Pancreas (tissue), 10 donors: ENCODE results near the gene LIMS3. TPM values are rescaled to one million over a fixed set of nuclear protein-coding genes. Genes with fewer than 3 reads are reported as not detected.
A peak's percentile ranks its signal among the peaks of the same experiment; 100 is the strongest.
"Not testable (repeated sequence)": the region's sequence is repeated elsewhere in the genome, so short reads cannot be mapped to it uniquely, and the experiment has no call there.

Source experiments
- ATAC-seq, 4 donors: fragments of 200-7000 bp; cut with Tn5 transposase; one replicate each; pipeline versions ENCODE4 v1.8.0 to v1.9.1; 2020; ENCODE audit warnings: mild to moderate bottlenecking in 4 of 4, moderate library complexity in 4 of 4
- DNase-seq, 6 donors: peaks; one replicate each; pipeline ENCODE4 v3.0.0-alpha.2; 2020
- FAIRE-seq: peaks from 2 replicates; lab custom pipeline; 2012; peaks lifted over from hg19 to GRCh38; lab: Jason Lieb, UNC
- H3K27ac ChIP-seq, 4 donors: fragments of 200-600 bp; sonication (generic); 1 replicate in 3 of 4; 2 replicates in 1 of 4; pipeline versions ENCODE4 v1.5.0 to v1.8.0; 2020
- H3K27me3 ChIP-seq, 4 donors: fragments of 200-600 bp; one replicate each; pipeline ENCODE4 v1.8.0; 2021
- H3K36me3 ChIP-seq, 3 donors: fragments of 200-600 bp; sonication (generic) in 1 of 3; one replicate each; pipeline versions ENCODE4 v1.5.0 to v1.8.0; 2020 to 2021
- H3K4me1 ChIP-seq, 3 donors: fragments of 200-600 bp; one replicate each; pipeline ENCODE4 v1.8.0; 2021
- H3K4me3 ChIP-seq, 4 donors: fragments of 200-600 bp; sonication (generic) in 2 of 4; one replicate each; pipeline versions ENCODE4 v1.5.0 to v1.8.0; 2020 to 2021
- H3K9me3 ChIP-seq, 4 donors: fragments of 200-600 bp; one replicate each; pipeline ENCODE4 v1.8.0; 2021
- WGBS, 2 donors: extraction: QIAGEN DNeasy Blood & Tissue Kit; methylation state at CpG; one replicate each; pipeline ENCODE4 v1.1.7; 2013; 5-methylcytosine and 5-hydroxymethylcytosine counted together
- intact Hi-C, 3 donors: fragments of 100-400 bp; cut with DNase I; formaldehyde crosslinking; loops; one replicate each; pipeline versions ENCODE4 v1.11.1 to v1.14.2; 2022
- polyA plus RNA-seq, 2 donors: library from polyadenylated mRNA; stranded (reverse); fragments of 200-250 nt; gene quantifications; one replicate each; pipeline ENCODE4 v1.2.3, GENCODE V29; 2013
- total RNA-seq, 6 donors: library from RNA; stranded (reverse); fragmentation: NEBNext Ultra II Directional in 4 of 6; extraction: Animal tissue kit (Norgen Biotek cat#: 25700) in 4 of 6; gene quantifications; one replicate each; pipeline versions ENCODE4 v1.2.1 to v1.2.4, GENCODE V29; 2021 to 2023
- donor health status: healthy with polysubstance abuse.
- donor health status: DM: no; HTN: no; CAD: no; lungs with moderate emphysema.
- donor health status: DM: no; HTN: no; CAD: no.
- donor health status: control.
- donor health status: control.
- donor health status: Bipolar disorder and iron deficiency.
- donor health status: DM: yes; HTN: yes; CAD: no.
- donor health status: DM: no; HTN: no; CAD: no.
- donor health status: DM: no; HTN: no; CAD: no.
- donor health status: DM: yes; HTN: yes; CAD: no.

LIMS3 gene
- total and polyA plus RNA-seq, 8 donors = 0.38 to 3.1 (median 1.9) TPM

DNA sequence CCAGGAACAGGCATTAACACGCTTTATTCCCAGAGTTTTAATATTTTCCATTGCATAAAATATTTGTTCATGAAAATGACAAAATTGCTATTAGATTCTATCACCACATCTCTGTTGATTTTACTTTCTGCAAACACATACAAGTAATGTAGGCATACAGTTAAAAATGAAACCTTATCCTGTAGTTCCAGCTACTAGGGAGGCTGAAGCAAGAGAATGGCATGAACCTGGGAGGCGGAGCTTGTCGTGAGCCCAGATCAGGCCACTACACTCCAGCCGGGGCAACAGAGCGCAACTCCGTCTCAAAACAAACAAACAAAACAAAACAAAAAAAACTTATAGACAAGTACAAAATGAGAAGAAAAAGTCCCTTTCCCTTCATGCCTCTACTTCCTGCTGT is 38.0 kb downstream of the LIMS3 start:
- H3K4me3 ChIP-seq, ATAC-seq: not testable (repeated sequence)

DNA sequence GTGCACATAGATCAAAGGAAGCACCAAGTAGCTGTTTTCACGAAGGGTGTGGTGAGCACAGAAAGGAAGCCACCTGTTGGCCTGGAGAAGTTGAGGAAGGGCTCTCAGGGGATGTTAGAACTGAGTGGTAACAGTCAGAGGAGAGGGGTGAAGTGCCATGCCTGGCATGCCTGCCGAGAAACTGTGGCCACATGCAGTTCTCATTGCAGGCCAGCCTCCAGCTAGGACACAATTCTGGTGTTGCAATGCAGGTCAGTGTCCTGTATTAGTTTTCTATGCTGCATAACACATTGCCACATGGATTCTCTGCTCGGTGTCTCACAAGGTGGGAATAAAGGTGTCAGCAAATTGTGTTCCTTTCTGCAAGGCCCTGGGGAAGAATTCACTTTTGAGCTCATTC is 46.9 kb downstream of the LIMS3 start:
- ATAC-seq, FAIRE-seq, H3K4me1 ChIP-seq, DNase-seq, H3K9me3 ChIP-seq, H3K4me3 ChIP-seq, H3K27ac ChIP-seq, H3K27me3 ChIP-seq, H3K36me3 ChIP-seq, intact Hi-C loops: not testable (repeated sequence)
- WGBS, 2 donors = no CpG with 5 or more reads among the region's 3 CpGs

More for the DNA sequence above, 38.0 kb downstream of the LIMS3 start:
- FAIRE-seq, DNase-seq, H3K9me3 ChIP-seq, H3K36me3 ChIP-seq, H3K27ac ChIP-seq, H3K27me3 ChIP-seq, H3K4me1 ChIP-seq, intact Hi-C loops: not testable (repeated sequence)
- WGBS, 2 donors = no CpG with 5 or more reads among the region's 6 CpGs

DNA sequence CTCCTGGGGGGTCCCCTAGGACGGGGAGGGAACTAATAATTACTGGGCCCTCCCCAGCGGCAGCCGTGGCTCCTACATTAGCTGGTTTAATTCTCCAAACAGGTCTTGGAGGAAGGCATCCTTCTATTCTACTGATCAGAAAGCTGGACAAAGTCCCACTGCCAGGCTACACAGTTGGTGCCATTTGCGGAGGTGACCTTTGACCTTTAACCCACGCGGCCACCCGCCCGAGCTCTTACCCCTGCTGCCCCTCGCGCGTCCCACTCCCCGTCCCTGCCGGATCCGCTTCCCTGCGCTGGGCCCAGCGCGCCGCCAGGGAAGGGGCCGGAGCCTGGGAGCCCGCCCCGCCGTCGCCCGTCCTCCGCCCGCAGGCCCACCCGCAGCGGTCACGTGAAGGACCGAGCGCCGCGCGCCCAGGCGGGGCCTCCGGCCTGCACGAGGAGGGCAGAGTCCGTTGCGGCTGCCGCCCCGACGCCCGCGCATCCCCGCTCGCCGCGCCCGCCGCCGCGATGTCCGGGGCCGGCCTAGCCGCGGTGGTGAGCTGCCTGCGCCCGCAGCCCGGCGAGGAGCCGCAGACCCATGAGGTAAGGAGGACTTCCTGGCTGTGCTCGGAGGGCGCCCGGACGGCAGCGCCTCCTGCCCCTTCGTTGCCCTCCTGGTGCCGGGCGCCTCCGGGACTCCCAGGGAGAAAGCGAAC is 48.9 kb downstream of the LIMS3 start:
- H3K4me1 ChIP-seq, FAIRE-seq, H3K36me3 ChIP-seq, H3K4me3 ChIP-seq, H3K27ac ChIP-seq, DNase-seq, intact Hi-C loops, H3K9me3 ChIP-seq, H3K27me3 ChIP-seq: not testable (repeated sequence)
- ATAC-seq = peak in 3 of 4 donors; percentile 53 to 70 (median 62)
- WGBS, 2 donors = no CpG with 5 or more reads among the region's 71 CpGs

- peak in 3 of 4 donors; percentile 12 to 40 (median 16) for ATAC-seq
- intact Hi-C loops = not testable (repeated sequence)
- WGBS, 2 donors = no CpG with 5 or more reads among the region's 31 CpGs
Measured at GRCh38 chr2:109947959-109948520, 49.6 kb downstream of the LIMS3 start.

DNA sequence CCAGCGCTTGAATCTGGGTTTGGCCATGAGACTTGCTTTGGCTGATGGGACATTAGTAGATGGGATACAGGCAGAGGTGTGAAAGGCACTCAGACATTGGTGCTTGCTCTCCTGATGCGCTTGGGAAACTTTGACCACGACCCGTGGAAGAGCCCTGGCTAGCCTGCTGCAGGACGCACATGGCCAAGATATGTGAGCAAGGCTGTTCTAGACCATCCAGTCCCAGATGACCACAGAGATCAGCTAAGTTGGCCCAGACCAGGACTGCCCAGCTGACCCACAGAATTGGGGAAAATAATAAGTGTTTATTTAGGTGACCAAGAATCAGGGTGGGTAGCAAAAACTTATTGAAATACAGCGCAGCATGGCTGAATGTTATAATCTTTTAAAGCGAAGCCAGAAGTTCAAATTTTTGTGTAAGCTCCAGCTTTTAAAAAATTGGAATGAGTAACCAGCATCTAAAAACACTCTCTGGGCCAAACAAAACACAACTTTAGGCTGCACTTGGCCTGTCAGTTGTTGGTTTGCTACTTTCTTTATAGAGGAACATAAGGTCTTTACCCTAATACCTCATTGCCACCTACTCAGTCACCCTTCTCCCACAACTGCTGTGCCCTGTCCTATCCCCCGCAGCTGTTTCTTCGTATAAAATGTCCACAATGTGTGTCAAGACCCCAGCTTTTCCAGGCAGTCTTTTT is 51.8 kb downstream of the LIMS3 start:
- H3K27ac ChIP-seq, H3K27me3 ChIP-seq, intact Hi-C loops, H3K4me3 ChIP-seq, FAIRE-seq, H3K36me3 ChIP-seq, H3K9me3 ChIP-seq, DNase-seq, ATAC-seq, H3K4me1 ChIP-seq: not testable (repeated sequence)
- WGBS, 2 donors = no CpG with 5 or more reads among the region's 9 CpGs

More at GRCh38 chr2:109947959-109948520, 49.6 kb downstream of the LIMS3 start:
- FAIRE-seq, H3K27me3 ChIP-seq, H3K4me1 ChIP-seq, DNase-seq, H3K4me3 ChIP-seq, H3K9me3 ChIP-seq, H3K36me3 ChIP-seq, H3K27ac ChIP-seq: not testable (repeated sequence)

- WGBS, 2 donors = no CpG with 5 or more reads among the region's 1 CpG
- H3K9me3 ChIP-seq, H3K4me1 ChIP-seq, ATAC-seq, H3K36me3 ChIP-seq, intact Hi-C loops, H3K4me3 ChIP-seq, FAIRE-seq, H3K27me3 ChIP-seq, DNase-seq, H3K27ac ChIP-seq: not testable (repeated sequence)
Measured at GRCh38 chr2:109963942-109964341, 65.5 kb downstream of the LIMS3 start.

DNA sequence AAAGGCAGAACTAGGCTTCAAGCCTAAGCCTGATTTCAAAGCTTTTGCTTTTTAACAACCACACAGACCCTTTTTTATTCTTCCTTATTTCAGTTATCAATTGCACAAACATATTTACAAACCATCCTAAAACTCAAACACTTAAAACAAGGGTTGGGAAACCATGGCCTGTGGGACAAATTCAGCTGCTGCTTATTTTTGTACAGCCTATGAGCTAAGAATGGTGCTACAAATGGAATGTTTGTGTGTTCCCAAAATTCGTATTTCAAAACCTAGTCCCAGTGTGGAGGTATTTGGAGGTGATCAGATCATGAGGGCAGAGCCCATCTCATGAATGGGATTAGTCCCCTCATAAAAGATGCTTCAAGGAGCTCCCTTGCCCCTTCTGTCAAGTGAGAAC is 67.0 kb downstream of the LIMS3 start:
- WGBS, 2 donors = no CpG with 5 or more reads among the region's 1 CpG
- H3K27me3 ChIP-seq, FAIRE-seq, ATAC-seq, DNase-seq, H3K9me3 ChIP-seq, H3K4me1 ChIP-seq, H3K36me3 ChIP-seq, H3K27ac ChIP-seq, intact Hi-C loops, H3K4me3 ChIP-seq: not testable (repeated sequence)

DNA sequence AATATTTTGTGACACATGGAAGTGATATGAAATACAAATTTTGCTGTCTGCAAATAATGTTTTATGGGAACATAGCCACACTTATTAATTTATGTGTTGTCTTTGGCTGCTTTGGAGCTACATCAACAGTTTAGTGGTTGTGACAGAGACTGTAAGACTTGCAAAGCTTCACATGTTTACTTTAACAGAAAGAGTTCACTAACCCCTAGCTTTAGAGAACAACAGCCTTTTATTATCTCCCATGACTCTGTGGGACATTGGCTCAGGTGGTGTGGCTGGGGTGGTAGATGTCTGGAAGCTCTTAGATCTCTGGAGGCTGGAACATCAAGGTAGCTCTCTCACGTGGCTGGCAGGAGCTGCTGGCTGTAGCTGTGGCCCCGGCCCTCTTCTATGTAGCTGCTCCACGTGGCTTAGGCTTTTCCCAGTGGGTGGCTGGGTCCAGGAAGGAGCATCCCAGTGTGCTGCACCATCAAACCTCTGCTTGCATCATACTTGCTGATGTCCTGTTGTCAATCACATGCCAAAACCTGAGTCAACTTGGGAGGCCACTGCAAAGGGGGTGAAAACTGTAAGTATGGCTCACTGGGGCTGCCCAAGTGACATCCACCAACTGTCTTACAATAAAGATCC is 67.7 kb downstream of the LIMS3 start:
- H3K9me3 ChIP-seq, DNase-seq, H3K27me3 ChIP-seq, FAIRE-seq, H3K36me3 ChIP-seq, H3K4me1 ChIP-seq, H3K27ac ChIP-seq, intact Hi-C loops, H3K4me3 ChIP-seq: not testable (repeated sequence)
- ATAC-seq = peak in 1 of 4 donors; percentile 12
- WGBS, 2 donors = no CpG with 5 or more reads among the region's 3 CpGs

DNA sequence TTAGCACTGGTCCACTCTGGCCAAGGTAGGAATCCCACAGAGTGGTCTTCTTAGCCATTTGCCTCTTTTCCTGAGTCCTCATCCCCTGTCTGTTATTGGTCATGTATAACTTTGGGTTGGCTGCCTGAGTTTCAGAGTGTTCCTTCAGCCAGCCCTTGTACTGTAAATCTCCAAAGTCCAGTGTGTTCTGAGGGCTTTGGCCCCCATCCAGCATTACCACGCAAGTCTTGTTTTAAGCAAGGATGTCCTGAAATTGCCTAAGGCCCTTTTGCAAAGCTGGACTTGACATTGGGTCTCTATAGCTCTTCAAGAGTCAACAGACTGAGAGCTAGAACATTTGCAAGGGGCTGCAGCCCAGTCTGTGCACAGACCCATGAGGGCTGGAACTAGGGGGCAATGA is 68.4 kb downstream of the LIMS3 start:
- H3K27me3 ChIP-seq, ATAC-seq, H3K4me1 ChIP-seq, intact Hi-C loops, H3K9me3 ChIP-seq, FAIRE-seq, H3K36me3 ChIP-seq, H3K27ac ChIP-seq, DNase-seq, H3K4me3 ChIP-seq: not testable (repeated sequence)
- WGBS, 2 donors = no CpG with 5 or more reads among the region's 1 CpG

DNA sequence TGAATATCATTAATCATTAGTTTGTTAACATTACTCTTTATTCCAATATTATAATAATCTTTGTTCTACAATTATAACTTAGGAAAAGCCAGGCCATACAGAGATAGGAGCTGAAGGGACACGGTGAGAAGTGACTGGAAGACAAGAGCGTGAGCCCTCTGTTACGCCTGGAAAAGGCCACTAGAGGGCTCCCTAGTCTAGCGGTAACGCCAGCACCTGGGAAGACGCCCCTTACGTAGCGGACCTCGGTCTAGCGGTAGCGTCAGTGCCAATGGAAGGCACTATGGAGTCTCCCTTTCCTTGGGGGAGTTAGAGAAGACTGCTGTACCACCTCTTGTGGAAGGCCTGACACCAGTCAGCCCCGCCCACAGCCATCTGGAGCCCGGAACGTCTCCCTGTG is 71.4 kb downstream of the LIMS3 start:
- H3K4me3 ChIP-seq, H3K27ac ChIP-seq, H3K27me3 ChIP-seq, H3K9me3 ChIP-seq, H3K36me3 ChIP-seq, FAIRE-seq, intact Hi-C loops, DNase-seq, H3K4me1 ChIP-seq: not testable (repeated sequence)
- ATAC-seq = peak; percentile 95 to 99 (median 98)
- WGBS, 2 donors = no CpG with 5 or more reads among the region's 14 CpGs

DNA sequence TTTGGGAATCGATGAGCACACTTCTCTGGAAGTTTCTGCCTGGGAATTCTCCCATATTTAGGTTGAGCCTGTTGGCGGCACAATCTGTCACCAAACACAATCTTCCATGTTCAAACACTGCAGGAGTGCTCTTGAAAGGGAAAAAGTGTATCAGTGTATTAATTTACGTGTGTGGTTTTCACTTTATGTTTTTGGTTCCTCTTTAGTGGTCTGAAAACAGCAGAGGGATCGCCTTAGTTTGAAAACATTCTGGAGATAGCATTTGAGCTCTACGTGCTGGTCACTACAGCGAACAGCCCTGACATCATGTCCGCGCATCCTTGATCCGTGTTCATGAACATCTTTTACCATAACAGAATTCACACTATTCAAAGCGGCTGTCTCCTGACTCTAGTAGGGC is 73.2 kb downstream of the LIMS3 start:
- H3K27me3 ChIP-seq, H3K9me3 ChIP-seq, H3K27ac ChIP-seq, H3K4me1 ChIP-seq, ATAC-seq, DNase-seq, H3K36me3 ChIP-seq, H3K4me3 ChIP-seq, FAIRE-seq, intact Hi-C loops: not testable (repeated sequence)
- no CpG with 5 or more reads among the region's 10 CpGs for WGBS, 2 donors
